Fibroblast of upper back skin (primary cell): ENCODE measurements around the gene WAS.
"Not testable (repeated sequence)": the region's sequence is repeated elsewhere in the genome, so short reads cannot be mapped to it uniquely, and the experiment has no call there.

Source experiments
- DNase-seq: peaks from one replicate; pipeline ENCODE4 v3.0.0-alpha.2; 2013

Gene WAS

GRCh38 chrX:48683411-48683982, at the start of gene WAS:
WAS (plus strand) TSS chrX:48683799; CDS start chrX:48683854, 55 bp downstream.
- no peak for DNase-seq

DNA sequence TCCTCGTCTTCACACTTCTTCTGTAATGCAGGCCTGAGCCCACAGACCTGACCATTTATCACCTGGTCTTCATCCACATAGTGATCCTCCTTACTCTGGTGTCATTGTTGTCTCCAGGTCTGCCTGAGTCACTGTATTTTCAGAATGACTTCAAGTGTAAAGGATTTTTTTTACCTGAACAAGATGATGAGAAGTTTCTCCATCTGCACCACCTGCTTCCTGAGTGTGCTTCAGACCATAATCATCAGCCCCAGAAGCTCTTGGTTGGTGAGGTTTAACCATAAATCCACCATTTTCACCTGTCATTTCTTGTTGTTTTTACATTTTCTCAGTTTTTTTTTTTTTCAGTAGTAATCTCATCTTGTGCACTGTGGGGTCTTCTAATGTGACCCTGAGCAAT, 47.3 kb upstream of the WAS start:
- DNase-seq, result no peak

- DNase-seq, result no peak
Observed at GRCh38 chrX:48636776-48637175, 46.8 kb upstream of the WAS start.

DNA sequence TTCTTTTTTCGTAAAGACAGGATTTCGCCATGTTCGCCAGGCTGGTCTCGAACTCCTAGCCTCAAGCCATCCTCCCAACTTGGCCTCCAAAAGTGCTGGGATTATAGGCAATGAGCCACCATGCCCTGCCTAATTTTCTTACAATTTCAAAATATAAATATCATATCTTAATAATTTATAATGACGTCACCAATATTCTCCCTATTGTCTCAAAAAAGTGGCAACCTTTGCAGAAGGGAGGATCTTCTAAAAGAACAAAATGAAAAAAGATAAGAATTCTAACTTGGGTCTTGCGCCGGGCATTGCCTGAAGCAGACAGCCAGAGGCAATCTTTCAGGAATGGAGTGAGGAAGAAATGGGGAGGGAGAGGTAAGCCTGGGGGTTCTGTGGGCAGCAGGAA, 37.9 kb upstream of the WAS start:
- DNase-seq, result no peak

DNA sequence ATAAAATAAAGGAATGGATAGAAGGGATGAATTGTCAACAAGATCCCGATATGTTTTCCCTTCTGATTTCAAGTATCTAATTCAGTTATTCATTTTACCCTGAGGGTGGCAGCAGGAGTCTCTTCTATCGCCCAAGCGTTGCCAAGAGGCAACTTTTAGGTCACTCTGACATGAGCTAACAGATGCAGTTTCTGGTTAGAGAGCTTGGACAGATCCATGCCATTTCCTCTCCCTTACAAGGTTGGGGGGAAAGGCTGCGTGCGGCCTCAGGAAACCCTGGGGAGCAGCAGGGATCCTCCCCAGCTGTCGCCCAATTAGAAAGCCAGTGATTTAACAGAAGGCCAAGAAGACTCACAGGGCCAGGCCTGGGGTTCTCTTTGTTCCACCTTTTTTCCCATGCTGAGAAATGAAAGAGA, 35.3 kb upstream of the WAS start:
- peak; percentile 54 for DNase-seq

DNA sequence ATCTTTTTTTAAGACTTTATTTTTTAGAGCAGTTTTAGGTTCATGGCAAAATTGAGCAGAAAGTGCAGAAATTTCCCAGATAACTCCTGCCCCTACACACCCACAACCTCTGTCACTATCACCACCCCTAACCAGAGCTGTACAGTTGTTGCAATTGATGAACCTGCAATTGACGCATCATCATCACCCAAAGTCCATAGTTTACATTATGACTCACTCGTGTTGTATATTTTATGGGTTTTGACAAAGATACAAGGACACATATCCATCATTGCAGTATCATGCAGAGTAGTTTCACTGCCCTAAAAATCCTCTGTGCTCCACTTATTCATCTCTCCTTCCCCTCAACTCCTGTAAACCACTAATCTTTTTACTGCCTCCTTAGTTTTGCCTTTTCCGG, 34.5 kb upstream of the WAS start:
- no peak for DNase-seq

GRCh38 chrX:48652055-48652579, 31.5 kb upstream of the WAS start:
- DNase-seq, result not testable (repeated sequence)

DNA sequence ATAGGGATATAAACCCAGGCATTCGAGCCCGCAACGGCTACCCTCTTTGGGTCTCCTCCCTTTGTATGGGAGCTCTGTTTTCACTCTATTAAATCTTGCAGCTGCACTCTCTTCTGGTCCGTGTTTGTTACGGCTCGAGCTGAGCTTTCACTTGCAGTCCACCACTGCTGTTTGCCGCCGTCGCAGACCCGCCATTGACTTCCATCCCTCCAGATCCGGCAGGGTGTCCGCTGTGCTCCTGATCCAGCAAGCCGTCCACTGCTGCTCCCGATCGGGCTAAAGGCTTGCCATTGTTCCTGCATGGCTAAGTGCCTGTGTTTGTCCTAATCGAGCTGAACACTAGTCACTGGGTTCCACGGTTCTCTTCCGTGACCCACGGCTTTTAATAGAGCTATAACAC, 28.9 kb upstream of the WAS start:
- DNase-seq, result not testable (repeated sequence)

DNA sequence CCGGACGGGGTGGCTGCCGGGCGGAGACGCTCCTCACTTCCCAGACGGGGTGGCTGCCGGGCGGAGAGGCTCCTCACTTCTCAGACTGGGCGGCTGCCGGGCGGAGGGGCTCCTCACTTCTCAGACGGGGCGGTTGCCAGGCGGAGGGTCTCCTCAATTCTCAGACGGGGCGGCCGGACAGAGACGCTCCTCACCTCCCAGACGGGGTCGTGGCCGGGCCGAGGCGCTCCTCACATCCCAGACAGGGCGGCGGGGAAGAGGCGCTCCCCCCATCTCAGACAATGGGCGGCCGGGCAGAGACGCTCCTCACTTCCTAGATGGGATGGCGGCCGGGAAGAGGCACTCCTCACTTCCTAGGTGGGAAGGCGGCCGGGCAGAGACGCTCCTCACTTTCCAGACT, 23.9 kb upstream of the WAS start:
- DNase-seq, result not testable (repeated sequence)

GRCh38 chrX:48663241-48663640, 20.4 kb upstream of the WAS start:
- no peak for DNase-seq

GRCh38 chrX:48664156-48664555, 19.4 kb upstream of the WAS start:
- no peak for DNase-seq

DNA sequence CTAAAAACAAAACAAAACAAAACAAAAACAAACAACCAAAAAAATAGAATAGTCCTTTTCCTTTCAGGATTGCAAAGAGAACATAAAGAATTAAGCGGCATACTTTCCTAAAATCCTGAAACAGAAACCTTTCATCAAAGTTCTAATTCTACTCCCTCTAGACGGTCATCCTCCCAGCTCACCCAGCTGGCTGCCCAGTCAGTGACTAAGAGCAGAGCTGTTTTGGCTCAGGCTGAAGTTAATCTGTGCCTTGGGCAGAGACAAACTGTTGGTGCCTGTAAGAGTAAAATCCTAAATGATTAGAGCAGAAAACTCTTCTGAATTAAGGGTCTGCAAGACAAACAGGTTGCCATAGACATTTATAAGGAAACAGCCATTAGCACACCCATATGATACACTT, 17.6 kb upstream of the WAS start:
- DNase-seq, result no peak

DNA sequence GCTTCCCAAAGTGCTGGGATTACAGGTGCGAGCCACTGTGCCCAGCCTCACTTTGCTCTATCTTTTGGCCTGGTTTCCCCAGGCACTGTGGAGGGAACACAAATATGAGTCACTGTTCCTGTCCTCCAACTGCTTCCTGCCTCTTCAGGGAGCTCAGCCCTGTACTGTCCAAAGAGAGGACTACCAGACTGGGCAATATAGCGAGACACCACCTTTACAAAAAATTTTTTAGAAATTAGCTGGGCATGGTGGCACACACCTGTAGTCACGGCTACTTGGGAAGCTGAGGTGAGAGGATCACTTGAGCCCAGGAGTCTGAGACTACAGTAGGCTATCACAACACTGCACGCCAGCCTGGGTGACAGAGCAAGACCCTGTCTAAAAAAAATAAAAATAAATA, 16.9 kb upstream of the WAS start:
- no peak for DNase-seq

- no peak for DNase-seq
Observed at GRCh38 chrX:48667509-48667908, 16.1 kb upstream of the WAS start.

- DNase-seq, result not testable (repeated sequence)
Observed at GRCh38 chrX:48668187-48668586, 15.4 kb upstream of the WAS start.

GRCh38 chrX:48676106-48676892, 7.3 kb upstream of the WAS start:
- peak; percentile 86 for DNase-seq

- no peak for DNase-seq
Observed at GRCh38 chrX:48676893-48677270, 6.7 kb upstream of the WAS start.

DNA sequence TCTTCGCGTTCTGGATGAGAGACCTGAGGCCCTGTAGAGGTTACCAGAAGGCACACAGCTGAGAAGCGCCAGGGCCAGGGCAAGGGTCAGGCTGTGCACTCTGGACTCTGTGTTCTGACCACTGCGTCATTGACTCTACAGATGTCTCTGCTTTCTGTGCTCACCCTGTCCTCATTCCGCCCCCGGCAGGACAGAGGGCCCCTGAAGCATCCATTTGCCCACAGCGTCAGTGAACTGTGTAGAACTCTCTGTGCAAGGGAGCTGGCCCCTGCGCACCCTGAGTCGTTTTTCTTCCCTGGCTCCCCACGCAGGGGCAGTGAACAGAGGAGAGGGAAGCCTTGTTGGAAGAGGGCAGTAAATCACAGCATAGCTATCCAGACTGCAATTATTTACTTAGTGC, 6.1 kb upstream of the WAS start:
- DNase-seq, result no peak

GRCh38 chrX:48680467-48680866, 3.1 kb upstream of the WAS start:
- not testable (repeated sequence) for DNase-seq

DNA sequence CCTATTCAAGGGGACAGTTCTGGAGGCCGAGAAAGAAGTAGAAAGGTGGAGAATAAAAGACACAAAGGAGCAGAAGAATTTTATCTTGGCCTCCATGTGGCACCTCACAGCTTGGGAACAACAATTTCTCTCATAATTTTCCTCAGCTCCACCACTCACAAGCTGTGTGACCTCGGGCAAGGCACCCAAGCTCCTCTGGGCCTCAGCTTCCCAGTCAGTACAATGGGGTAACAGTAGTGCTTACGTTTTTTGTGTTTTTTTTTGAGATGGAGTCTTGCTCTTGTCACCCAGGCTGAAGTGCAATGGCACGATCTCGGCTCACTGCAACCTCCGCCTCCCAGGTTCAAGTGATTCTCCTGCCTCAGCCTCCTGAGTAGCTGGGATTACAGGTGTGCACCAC, 2.7 kb upstream of the WAS start:
- not testable (repeated sequence) for DNase-seq

- DNase-seq, result no peak
Observed at GRCh38 chrX:48681539-48682183, 1.9 kb upstream of the WAS start.

DNA sequence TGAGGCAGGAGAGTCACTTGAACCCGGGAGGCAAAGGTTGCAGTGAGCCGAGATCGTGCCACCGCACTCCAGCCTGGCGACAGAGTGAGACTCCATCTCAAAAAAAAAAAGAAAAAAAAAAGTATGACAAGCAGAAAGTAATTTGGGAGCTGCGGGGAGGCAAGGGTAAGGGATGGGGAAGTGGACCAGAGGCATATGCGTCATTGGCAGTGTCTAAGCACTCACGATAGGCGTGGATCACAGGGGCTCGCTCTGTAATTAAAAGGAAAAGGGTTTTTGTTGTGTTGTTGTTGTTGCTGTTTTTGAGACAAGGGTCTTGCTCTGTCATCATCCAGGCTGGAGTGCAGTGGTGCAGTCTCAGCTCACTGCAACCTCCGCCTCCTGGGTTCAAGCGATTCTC, 804 bp upstream of the WAS start:
- DNase-seq, result not testable (repeated sequence)

- no peak for DNase-seq
Observed at GRCh38 chrX:48684134-48684533, 535 bp downstream of the WAS start.

DNA sequence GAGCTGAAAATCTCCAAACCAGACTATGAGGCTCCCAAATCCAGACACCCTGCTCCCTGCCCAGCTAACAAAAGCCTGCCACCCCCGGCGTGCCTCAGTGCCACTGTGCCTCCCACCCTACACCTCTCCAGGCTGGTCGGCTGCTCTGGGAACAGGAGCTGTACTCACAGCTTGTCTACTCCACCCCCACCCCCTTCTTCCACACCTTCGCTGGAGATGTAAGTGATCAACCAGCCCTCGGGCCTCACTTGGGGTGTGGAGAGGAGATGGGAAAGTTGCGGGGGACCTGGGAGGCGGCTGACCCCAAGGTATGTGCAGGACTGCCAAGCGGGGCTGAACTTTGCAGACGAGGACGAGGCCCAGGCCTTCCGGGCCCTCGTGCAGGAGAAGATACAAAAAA, 1.8 kb downstream of the WAS start:
- DNase-seq, result no peak
